H9 (cell line): ENCODE data around the gene OR2A12. TPM values are rescaled to one million over a fixed set of nuclear protein-coding genes. Genes with fewer than 3 reads are reported as not detected.
"Not testable (repeated sequence)": the region's sequence is repeated elsewhere in the genome, so short reads cannot be mapped to it uniquely, and the experiment has no call there.

ENCODE experiments used
- DNase-seq: peaks from one replicate; pipeline ENCODE4 v3.0.0-alpha.2; 2017
- H2AFZ ChIP-seq: one replicate; pipeline ENCODE4 v1.6.1; 2013; ENCODE audit warnings: mild to moderate bottlenecking, low read length, control low read depth, moderate library complexity
- H2AK5ac ChIP-seq: 2 replicates; pipeline ENCODE4 v1.6.1; 2013; ENCODE audit warnings: low read length, control low read depth, mixed read lengths; ENCODE audit not compliant: insufficient read length
- H2BK120ac ChIP-seq: one replicate; pipeline ENCODE4 v1.6.1; 2013; ENCODE audit warnings: low read depth, mild to moderate bottlenecking, low read length, control low read depth, inconsistent platforms; ENCODE audit not compliant: poor library complexity, severe bottlenecking
- H2BK12ac ChIP-seq: 2 replicates; pipeline ENCODE4 v1.6.1; 2013; ENCODE audit warnings: low read length, control low read depth, mixed read lengths, low read depth; ENCODE audit not compliant: insufficient read length
- H2BK15ac ChIP-seq: 2 replicates; pipeline ENCODE4 v1.6.1; 2013; ENCODE audit warnings: low read depth, low read length, control low read depth
- H2BK20ac ChIP-seq: one replicate; pipeline ENCODE4 v1.6.1; 2013; ENCODE audit warnings: low read depth, mild to moderate bottlenecking, low read length, control low read depth, inconsistent platforms; ENCODE audit not compliant: poor library complexity, severe bottlenecking
- H2BK5ac ChIP-seq: 2 replicates; pipeline ENCODE4 v1.6.1; 2013; ENCODE audit warnings: low read length, control low read depth, mixed read lengths; ENCODE audit not compliant: insufficient read length
- H3K14ac ChIP-seq: 2 replicates; pipeline ENCODE4 v1.6.1; 2013; ENCODE audit warnings: low read length, control low read depth; ENCODE audit not compliant: insufficient read depth
- H3K18ac ChIP-seq: 2 replicates; pipeline ENCODE4 v1.6.1; 2013; ENCODE audit warnings: low read depth, mild to moderate bottlenecking, mixed read lengths, low read length, control low read depth; ENCODE audit not compliant: insufficient read length
- H3K23ac ChIP-seq: 2 replicates; pipeline ENCODE4 v1.6.1; 2013; ENCODE audit warnings: low read length, control low read depth, mixed read lengths, low read depth; ENCODE audit not compliant: insufficient read length
- H3K23me2 ChIP-seq: 2 replicates; pipeline ENCODE4 v1.6.1; 2013; ENCODE audit warnings: low read depth, mild to moderate bottlenecking, mixed read lengths, low read length, control low read depth; ENCODE audit not compliant: insufficient read length, poor library complexity, severe bottlenecking
- H3K27ac ChIP-seq: 2 replicates; pipeline ENCODE4 v1.5.1; 2013; ENCODE audit warnings: low read length, control low read depth, mixed read lengths, low read depth; ENCODE audit not compliant: insufficient read length
- H3K27me3 ChIP-seq: 2 replicates; pipeline ENCODE4 v1.6.1; 2013; ENCODE audit warnings: low read length, control low read depth, inconsistent platforms; ENCODE audit not compliant: insufficient read depth
- H3K4ac ChIP-seq: 2 replicates; pipeline ENCODE4 v1.6.1; 2013; ENCODE audit warnings: low read depth, mild to moderate bottlenecking, control low read depth, inconsistent platforms, low read length, moderate library complexity
- H3K4me1 ChIP-seq: 2 replicates; pipeline ENCODE4 v1.6.1; 2013; ENCODE audit warnings: low read length, control low read depth, inconsistent platforms; ENCODE audit not compliant: insufficient read depth
- H3K4me2 ChIP-seq: 2 replicates; pipeline ENCODE4 v1.6.1; 2013; ENCODE audit warnings: low read length, control low read depth, mixed read lengths; ENCODE audit not compliant: insufficient read length, insufficient read depth
- H3K56ac ChIP-seq: 2 replicates; pipeline ENCODE4 v1.6.1; 2013; ENCODE audit warnings: low read depth, mild to moderate bottlenecking, mixed read lengths, low read length, control low read depth; ENCODE audit not compliant: insufficient read length
- H3K79me1 ChIP-seq: 2 replicates; pipeline ENCODE4 v1.6.1; 2013; ENCODE audit warnings: low read depth, mild to moderate bottlenecking, moderate library complexity, low read length, control low read depth, inconsistent platforms; ENCODE audit not compliant: insufficient read depth, poor library complexity, severe bottlenecking
- H3K79me2 ChIP-seq: 2 replicates; pipeline ENCODE4 v1.6.1; 2013; ENCODE audit warnings: low read length, control low read depth, inconsistent platforms; ENCODE audit not compliant: insufficient read depth
- H3K9ac ChIP-seq: 2 replicates; pipeline ENCODE4 v1.6.1; 2013; ENCODE audit warnings: low read length, control low read depth, mixed read lengths; ENCODE audit not compliant: insufficient read length; ENCODE audit errors: extremely low read depth
- H3K9me3 ChIP-seq: one replicate; pipeline ENCODE4 v1.6.1; 2013; ENCODE audit warnings: low read depth, low read length, inconsistent platforms; ENCODE audit not compliant: control insufficient read depth
- H3T11ph ChIP-seq: one replicate; pipeline ENCODE4 v1.6.1; 2013; ENCODE audit warnings: mild to moderate bottlenecking, low read length, control low read depth, inconsistent platforms
- H4K20me1 ChIP-seq: one replicate; pipeline ENCODE4 v1.6.1; 2013; ENCODE audit not compliant: control insufficient read depth, insufficient read length, insufficient read depth
- H4K5ac ChIP-seq: 2 replicates; pipeline ENCODE4 v1.6.1; 2013; ENCODE audit warnings: low read depth, mild to moderate bottlenecking, mixed read lengths, low read length, control low read depth; ENCODE audit not compliant: insufficient read length
- H4K8ac ChIP-seq: replicated peaks from 2 replicates; pipeline ENCODE4 v1.6.1; 2013; ENCODE audit warnings: low read length, control low read depth, mixed read lengths, low read depth; ENCODE audit not compliant: insufficient read length
- H4K91ac ChIP-seq: 2 replicates; pipeline ENCODE4 v1.6.1; 2013; ENCODE audit warnings: low read depth, mild to moderate bottlenecking, moderate library complexity, mixed read lengths, low read length, control low read depth; ENCODE audit not compliant: insufficient read length
- H3K27ac Mint-ChIP-seq, 3 experiments: 2 replicates in 2 of 3; 3 replicates in 1 of 3; pipeline ENCODE4 v1.8.0; 2020 to 2021; ENCODE audit warnings: mixed read lengths in 3 of 3, mild to moderate bottlenecking in 1 of 3, moderate library complexity in 1 of 3
- H3K27me3 Mint-ChIP-seq: 2 replicates; pipeline ENCODE4 v1.8.0; 2021; ENCODE audit warnings: low read depth, mild to moderate bottlenecking, moderate library complexity, mixed read lengths
- H3K36me3 Mint-ChIP-seq, 3 experiments: 2 replicates in 2 of 3; 3 replicates in 1 of 3; pipeline ENCODE4 v1.8.0; 2020 to 2021; ENCODE audit warnings: low read depth in 3 of 3, mixed read lengths in 3 of 3; ENCODE audit not compliant: insufficient read depth in 1 of 3
- H3K4me1 Mint-ChIP-seq, 2 experiments: 2 replicates each; pipeline ENCODE4 v1.8.0; 2020; ENCODE audit warnings: mixed read lengths in 2 of 2
- H3K4me3 Mint-ChIP-seq, 2 experiments: 2 replicates in 1 of 2; 3 replicates in 1 of 2; pipeline ENCODE4 v1.8.0; 2020 to 2021; ENCODE audit warnings: mild to moderate bottlenecking in 2 of 2, mixed read lengths in 2 of 2, moderate library complexity in 1 of 2
- H3K9me3 Mint-ChIP-seq, 2 experiments: 2 replicates in 1 of 2; 3 replicates in 1 of 2; pipeline ENCODE4 v1.8.0; 2020; ENCODE audit warnings: mild to moderate bottlenecking in 2 of 2, mixed read lengths in 2 of 2, moderate library complexity in 1 of 2
- CTCF ChIP-seq: fragments of 200-600 bp; sonication (generic); conservative IDR thresholded peaks from 3 replicates; pipeline ENCODE4 v1.8.0; 2021; ENCODE audit warnings: antibody characterized with exemption, mild to moderate bottlenecking
- WGBS: extraction: QIAGEN DNeasy Blood & Tissue Kit; methylation state at CpG from one replicate; pipeline ENCODE4 v1.1.7; 2013; ENCODE audit warnings: missing lambda C conversion rate, low lambda C conversion rate, mixed read lengths; ENCODE audit not compliant: insufficient read length; ENCODE audit errors: extremely low coverage; 5-methylcytosine and 5-hydroxymethylcytosine counted together
- total RNA-seq: library from RNA; stranded (reverse); gene quantifications from 2 replicates; pipeline ENCODE4 v1.2.1, GENCODE V29; 2021

The OR2A12 gene
- total RNA-seq, 1 experiment from 2014 or later: not detected

- no peak overlapping the region for H3T11ph ChIP-seq
- H2BK120ac ChIP-seq: no peak overlapping the region
- no peak overlapping the region for H3K4me2 ChIP-seq
- no peak overlapping the region for H3K27ac ChIP-seq
- no peak overlapping the region for H3K23ac ChIP-seq
- H2BK15ac ChIP-seq: no peak overlapping the region
- H4K20me1 ChIP-seq: no peaks in the 10 kb centered on the region
- Mint-ChIP-seq H3K4me3 (no peak overlapping the region; a peak in 1 of 5 replicates), H3K9me3 (no peaks in the 10 kb centered on the region), H3K4me1 (no peaks in the 10 kb centered on the region), H3K27me3 (no peaks in the 10 kb centered on the region), H3K27ac (no peak overlapping the region; a peak in 1 of 7 replicates), H3K36me3 (no peaks in the 10 kb centered on the region)
- no peak for TF ChIP-seq CTCF
- H2BK12ac ChIP-seq: no peak overlapping the region
- H2AK5ac ChIP-seq: no peak overlapping the region
- H4K8ac ChIP-seq: no peak overlapping the region
- no peak overlapping the region for H3K56ac ChIP-seq
- no peak overlapping the region for H3K9ac ChIP-seq
- H4K5ac ChIP-seq: no peak overlapping the region
- no peak overlapping the region for H4K91ac ChIP-seq
- H3K4me1 ChIP-seq: no peaks in the 10 kb centered on the region
- WGBS: no CpG with 5 or more reads among the region's 3 CpGs
- H3K18ac ChIP-seq: no peak overlapping the region
- H2BK5ac ChIP-seq: no peak overlapping the region
- H3K23me2 ChIP-seq: no peaks in the 10 kb centered on the region
- no peak overlapping the region for H2AFZ ChIP-seq
- H3K79me1 ChIP-seq: no peaks in the 10 kb centered on the region
- no peak overlapping the region for H3K4ac ChIP-seq
- H3K14ac ChIP-seq: no peak overlapping the region
- no peaks in the 10 kb centered on the region for H3K79me2 ChIP-seq
- H2BK20ac ChIP-seq: no peak overlapping the region
- H3K27me3 ChIP-seq: no peaks in the 10 kb centered on the region
- H3K9me3 ChIP-seq: no peaks in the 10 kb centered on the region
- DNase-seq: no peak
These were observed 36.0 kb upstream of the OR2A12 start for GRCh38 chr7:144050093-144050492.

- not testable (repeated sequence) for H3K4me1 ChIP-seq, H3K4me2 ChIP-seq, H3K56ac ChIP-seq, H3T11ph ChIP-seq, H3K4ac ChIP-seq, H3K9ac ChIP-seq, H3K14ac ChIP-seq, H2BK12ac ChIP-seq, H3K79me1 ChIP-seq, H3K9me3 ChIP-seq, H2BK120ac ChIP-seq, H4K91ac ChIP-seq, H3K9me3 Mint-ChIP-seq, H3K27me3 Mint-ChIP-seq, H4K8ac ChIP-seq, H3K27ac Mint-ChIP-seq, H2BK5ac ChIP-seq, H2BK15ac ChIP-seq, H2AFZ ChIP-seq, H3K18ac ChIP-seq, DNase-seq, H3K23me2 ChIP-seq, H4K5ac ChIP-seq, H2BK20ac ChIP-seq, H3K23ac ChIP-seq, H2AK5ac ChIP-seq, H3K79me2 ChIP-seq, H3K4me3 Mint-ChIP-seq, H3K4me1 Mint-ChIP-seq, H4K20me1 ChIP-seq, H3K27me3 ChIP-seq, H3K27ac ChIP-seq, H3K36me3 Mint-ChIP-seq
- no CpG with 5 or more reads among the region's 8 CpGs for WGBS
These were observed 35.2 kb upstream of the OR2A12 start for GRCh38 chr7:144050884-144051283.
